ENCODE measurements around the gene TUBB6. TPM values are rescaled to one million over a fixed set of nuclear protein-coding genes. Genes with fewer than 3 reads are reported as not detected.

Gene TUBB6
- total and polyA plus RNA-seq, 10 of the 15 experiments (the other 5 are each of a cell fraction or from before 2014, with no cell fraction given) = 27.4 to 262 (median 82.5) TPM

GRCh38 chr18:12291161-12291560 is 16.9 kb upstream of the TUBB6 start (continued):
- no peak for TF ChIP-seq SIX5 (IDR thresholded peaks at IDR 0.05; ENCODE audit: low read depth, low read length, severe bottlenecking)
- no peak for TF ChIP-seq USF1 (IDR thresholded peaks at IDR 0.05; ENCODE audit: borderline replicate concordance, extremely low read length, insufficient read depth, low read depth, low read length)
- TF ChIP-seq DPF2 (IDR thresholded peaks at IDR 0.05) = no peak

GRCh38 chr18:12291690-12292089 is 16.4 kb upstream of the TUBB6 start:
- no peak overlapping the region for H3K4me3 ChIP-seq
- no peak for DNase-seq (ENCODE audit: low read depth, low spot score)
- H3K4me2 ChIP-seq (ENCODE audit: control insufficient read depth, insufficient read depth) = no peak overlapping the region
- ChIA-PET RAD21 (ENCODE audit: unreplicated experiment) (no interaction called here), SMC1A (ENCODE audit: uncharacterized antibody, unreplicated experiment) (no interaction called here), POLR2A (no interaction called here), CTCF (no interaction called here)
- intact Hi-C loops (cut with micrococcal nuclease; ENCODE audit: unreplicated experiment) = no loop called here
- H3K79me2 ChIP-seq (ENCODE audit: control insufficient read depth, insufficient read depth, low read length) = no peaks in the 10 kb centered on the region
- 58% methylated on average over 14 of the region's 14 CpGs for whole genome bisulfite sequencing (ENCODE audit: insufficient coverage, insufficient replicate concordance, low lambda C conversion rate, missing lambda C conversion rate)
- H3K27ac ChIP-seq (ENCODE audit: control insufficient read depth, insufficient read depth) = no peak overlapping the region
- H3K9ac ChIP-seq (ENCODE audit: control insufficient read depth, insufficient read depth, low read length) = no peak overlapping the region
- H3K36me3 ChIP-seq (ENCODE audit: control insufficient read depth in 2 of 2, insufficient read depth in 2 of 2, low read length in 1 of 2) = no peaks in the 10 kb centered on the region
- in situ Hi-C loops (cut with MboI) = no loop called here
- H3K27me3 ChIP-seq (replicated peaks in 1 of 2; ENCODE audit: control insufficient read depth in 2 of 2, insufficient read depth in 2 of 2, low read length in 1 of 2) = peaks cover 7% of the 10 kb centered on the region in 2 experiments; a peak in 3 of 4 replicates
- H3K9me3 ChIP-seq (replicated peaks; ENCODE audit: control insufficient read depth, insufficient read depth, low read length) = no peaks in the 10 kb centered on the region
- H4K20me1 ChIP-seq (ENCODE audit: control insufficient read depth, insufficient read depth) = no peaks in the 10 kb centered on the region
- no peak for ATAC-seq
- FAIRE-seq = no peak
- no TSS peak for BruUV-seq (replicated peaks)
- H3K4me1 ChIP-seq (ENCODE audit: control insufficient read depth, insufficient read depth, low read length) = no peaks in the 10 kb centered on the region
- no peak overlapping the region for H2AFZ ChIP-seq (ENCODE audit: control insufficient read depth, low read depth, low read length)
- TF ChIP-seq PBX3 (IDR thresholded peaks at IDR 0.05; ENCODE audit: insufficient replicate concordance, low read depth, low read length) (no peak), POLR2AphosphoS2 (IDR thresholded peaks at IDR 0.05; ENCODE audit: low read depth, low read length) (no peak), ZNF384 (IDR thresholded peaks at IDR 0.05; ENCODE audit: borderline replicate concordance, low read depth, low read length) (no peak), CBX3 (IDR thresholded peaks at IDR 0.05; ENCODE audit: borderline replicate concordance, low read depth) (no peak), BACH1 (IDR thresholded peaks at IDR 0.05; ENCODE audit: borderline replicate concordance) (no peak), SPI1 (IDR thresholded peaks at IDR 0.05; ENCODE audit: borderline replicate concordance, insufficient read depth, low read depth, low read length) (no peak), IRF4 (IDR thresholded peaks at IDR 0.05; ENCODE audit: low read depth, low read length) (no peak), BCL11A (IDR thresholded peaks at IDR 0.05; ENCODE audit: low read depth, low read length) (no peak), MYB (IDR thresholded peaks at IDR 0.05; ENCODE audit: borderline replicate concordance, low read depth, low read length) (no peak), IRF5 (IDR thresholded peaks at IDR 0.05; ENCODE audit: borderline replicate concordance) (no peak), POU2F2 (IDR thresholded peaks at IDR 0.05; ENCODE audit: borderline replicate concordance, low read depth, low read length) (no peak), HDAC2 (IDR thresholded peaks at IDR 0.05) (no peak), SKIL (IDR thresholded peaks at IDR 0.05; ENCODE audit: low read depth, poor library complexity, severe bottlenecking) (no peak), SREBF1 (IDR thresholded peaks at IDR 0.05; ENCODE audit: low read length) (no peak), POLR2AphosphoS5 (IDR thresholded peaks at IDR 0.05; ENCODE audit: low read length) (no peak), SP1 (IDR thresholded peaks at IDR 0.05; ENCODE audit: low read depth, low read length) (no peak)
